Motor neuron (in vitro differentiated cells): ENCODE data around the gene GASK1A. TPM values are rescaled to one million over a fixed set of nuclear protein-coding genes. Genes with fewer than 3 reads are reported as not detected.
"Not testable (repeated sequence)": the region's sequence is repeated elsewhere in the genome, so short reads cannot be mapped to it uniquely, and the experiment has no call there.

Source experiments
- ATAC-seq, 8 experiments: fragments of 200-7000 bp; cut with Tn5 transposase; replicated peaks in 6 of 8; 2 replicates each; pipeline ENCODE4 v1.8.0; 2021; ENCODE audit warnings: mild to moderate bottlenecking in 8 of 8, moderate library complexity in 8 of 8
- H3K27ac ChIP-seq, 2 donors: fragments of 250-450 bp; sonication (Bioruptor Pico); 2 replicates each; pipeline ENCODE4 v1.9.0; 2021; ENCODE audit warnings: antibody characterized with exemption in 2 of 2, mild to moderate bottlenecking in 2 of 2, moderate library complexity in 1 of 2
- H3K4me1 ChIP-seq, 2 donors: fragments of 250-450 bp; sonication (Bioruptor Pico); replicated peaks in 1 of 2; 2 replicates each; pipeline ENCODE4 v1.6.1; 2021; ENCODE audit warnings: antibody characterized with exemption in 2 of 2, mild to moderate bottlenecking in 2 of 2, moderate library complexity in 1 of 2
- H3K4me3 ChIP-seq, 5 donors: fragments of 250-450 bp; sonication (Bioruptor Pico); 2 replicates each; pipeline ENCODE4 v1.9.0; 2021; ENCODE audit warnings: antibody characterized with exemption in 5 of 5, mild to moderate bottlenecking in 5 of 5, moderate library complexity in 4 of 5
- WGBS, 10 experiments: fragments of 450-650 bp; shearing (Covaris generic); methylation state at CpG; one replicate each; pipeline ENCODE4 v1.0.0; 2022; 5-methylcytosine and 5-hydroxymethylcytosine counted together
- in situ Hi-C, 9 experiments: fragments of 400-800 bp; cut with MboI; loops; one replicate each; pipeline ENCODE4 v1.15.0; 2021; ENCODE audit warnings: low sequenced_read_pairs in 9 of 9, low pct_unique_long_range_greater_than_20kb in 2 of 9; ENCODE audit not compliant: unreplicated experiment in 9 of 9
- total RNA-seq, 8 experiments: library from RNA; unstranded; fragments of 300-600 nt; gene quantifications; 2 replicates each; pipeline versions ENCODE4 v1.2.3 to v1.2.4, GENCODE V29; 2022

GASK1A gene
- total RNA-seq, 8 experiments from 2014 or later, result 0.18 to 4.3 (median 0.85) TPM

GRCh38 chr3:42963269-42963668 lies 15.8 kb upstream of the GASK1A start:
- in situ Hi-C loops, result loop anchor here in 6 of 9 experiments (10.0 to 25.0 kb wide), 8 partner anchors 124 to 1249 kb away; no protein-coding TSS in a partner anchor
- H3K4me1 ChIP-seq, result no peaks in the 10 kb centered on the region
- 5 to 100% (median 41%) methylated on average over 1 to 2 of the region's 2 CpGs; no CpG with 5 or more reads in 4 of the 10 experiments for WGBS, 10 experiments
- H3K4me3 ChIP-seq, result no peak overlapping the region
- no peak overlapping the region for H3K27ac ChIP-seq
- ATAC-seq, result peak in 1 of 8 experiments; percentile 92

- Histone ChIP-seq H3K4me3 (no peak overlapping the region), H3K27ac (no peak overlapping the region), H3K4me1 (no peaks in the 10 kb centered on the region)
- WGBS, 10 experiments, result 64 to 100% (median 86%) methylated on average over 1 to 4 of the region's 4 CpGs
- in situ Hi-C loops, result loop anchor here in 6 of 9 experiments (10.0 to 25.0 kb wide), 8 partner anchors 123 to 1248 kb away; no protein-coding TSS in a partner anchor
- ATAC-seq, result no peak
Measured at GRCh38 chr3:42964266-42964665, 14.8 kb upstream of the GASK1A start.

- no peak overlapping the region for H3K27ac ChIP-seq
- in situ Hi-C loops, result loop anchor here in 6 of 9 experiments (25.0 kb wide), 6 partner anchors 117 to 1242 kb away; no protein-coding TSS in a partner anchor
- no peak overlapping the region for H3K4me3 ChIP-seq
- no peak for ATAC-seq
- no peaks in the 10 kb centered on the region for H3K4me1 ChIP-seq
Measured at GRCh38 chr3:42970557-42970956, 8.6 kb upstream of the GASK1A start.

- 40 to 100% (median 89%) methylated on average over 1 to 3 of the region's 3 CpGs for WGBS, 10 experiments
- Histone ChIP-seq H3K27ac (no peak overlapping the region), H3K4me1 (no peaks in the 10 kb centered on the region), H3K4me3 (no peak overlapping the region)
- no peak for ATAC-seq
- in situ Hi-C loops, result loop anchor here in 6 of 9 experiments (25.0 kb wide), 6 partner anchors 116 to 1241 kb away; no protein-coding TSS in a partner anchor
Measured at GRCh38 chr3:42970976-42971772, 7.9 kb upstream of the GASK1A start.

GRCh38 chr3:42974906-42975305 lies 4.2 kb upstream of the GASK1A start:
- WGBS, 10 experiments, result 0 to 56% (median 40%) methylated on average over 1 to 3 of the region's 3 CpGs; no CpG with 5 or more reads in 5 of the 10 experiments
- in situ Hi-C loops, result loop anchor here in 6 of 9 experiments (25.0 kb wide), 6 partner anchors 112 to 1237 kb away; no protein-coding TSS in a partner anchor

GRCh38 chr3:42975456-42975855 lies 3.7 kb upstream of the GASK1A start:
- in situ Hi-C loops, result no loop called here
- Histone ChIP-seq H3K4me1 (peaks cover 0 to 5% of the 10 kb centered on the region in 2 donors), H3K27ac (no peak overlapping the region), H3K4me3 (no peak overlapping the region)
- ATAC-seq, result no peak
- 35 to 88% (median 60%) methylated on average over 1 to 2 of the region's 2 CpGs; no CpG with 5 or more reads in 1 of the 10 experiments for WGBS, 10 experiments

More at GRCh38 chr3:42974906-42975305, 4.2 kb upstream of the GASK1A start:
- H3K27ac ChIP-seq, H3K4me3 ChIP-seq, ATAC-seq, H3K4me1 ChIP-seq: not testable (repeated sequence)

- Histone ChIP-seq H3K4me1 (peaks cover 0 to 5% of the 10 kb centered on the region in 2 donors), H3K4me3 (no peak overlapping the region), H3K27ac (no peak overlapping the region)
- no peak for ATAC-seq
- WGBS, 10 experiments, result 20 to 96% (median 78%) methylated on average over 1 to 5 of the region's 5 CpGs
- in situ Hi-C loops, result no loop called here
Measured at GRCh38 chr3:42975955-42976354, 3.2 kb upstream of the GASK1A start.

- in situ Hi-C loops, result no loop called here
Measured at GRCh38 chr3:42980209-42980608, 1.1 kb downstream of the GASK1A start.

GRCh38 chr3:42980909-42981308 lies 1.8 kb downstream of the GASK1A start:
- in situ Hi-C loops, result no loop called here
- WGBS, 10 experiments, result 28 to 83% (median 60%) methylated on average over 1 to 5 of the region's 6 CpGs; no CpG with 5 or more reads in 3 of the 10 experiments
- Histone ChIP-seq H3K27ac (no peak overlapping the region), H3K4me1 (peaks cover 0 to 5% of the 10 kb centered on the region in 2 donors), H3K4me3 (no peak overlapping the region)
- no peak for ATAC-seq

More at GRCh38 chr3:42980209-42980608, 1.1 kb downstream of the GASK1A start:
- Histone ChIP-seq H3K27ac (no peak overlapping the region), H3K4me1 (peaks cover 0 to 5% of the 10 kb centered on the region in 2 donors), H3K4me3 (peak overlapping the region in 1 of 5 donors; percentile 46)
- WGBS, 10 experiments, result 20 to 60% (median 39%) methylated on average over 1 to 7 of the region's 12 CpGs; no CpG with 5 or more reads in 4 of the 10 experiments
- ATAC-seq, result no peak

GRCh38 chr3:42982645-42983412 lies 3.7 kb downstream of the GASK1A start:
- ATAC-seq, result no peak
- 20 to 90% (median 78%) methylated on average over 1 to 4 of the region's 6 CpGs; no CpG with 5 or more reads in 3 of the 10 experiments for WGBS, 10 experiments
- in situ Hi-C loops, result no loop called here
- Histone ChIP-seq H3K4me1 (peaks cover 0 to 5% of the 10 kb centered on the region in 2 donors), H3K4me3 (no peak overlapping the region), H3K27ac (no peak overlapping the region)

GRCh38 chr3:42983927-42984326 lies 4.8 kb downstream of the GASK1A start:
- in situ Hi-C loops, result no loop called here
- ATAC-seq, result no peak
- 29 to 100% (median 78%) methylated on average over 1 to 2 of the region's 3 CpGs; no CpG with 5 or more reads in 4 of the 10 experiments for WGBS, 10 experiments
- H3K4me3 ChIP-seq, result no peak overlapping the region
- H3K4me1 ChIP-seq, result peaks cover 0 to 5% of the 10 kb centered on the region in 2 donors
- H3K27ac ChIP-seq, result no peak overlapping the region

GRCh38 chr3:42984701-42985100 lies 5.6 kb downstream of the GASK1A start:
- 10 to 83% (median 60%) methylated on average over 1 to 3 of the region's 4 CpGs for WGBS, 10 experiments
- in situ Hi-C loops, result no loop called here
- no peak overlapping the region for H3K4me3 ChIP-seq
- H3K27ac ChIP-seq, result no peak overlapping the region
- ATAC-seq, result no peak
- peaks cover 0 to 4% of the 10 kb centered on the region in 2 donors for H3K4me1 ChIP-seq

- no peak overlapping the region for H3K27ac ChIP-seq
- no peak for ATAC-seq
- no peaks in the 10 kb centered on the region for H3K4me1 ChIP-seq
- in situ Hi-C loops, result no loop called here
- H3K4me3 ChIP-seq, result no peak overlapping the region
- 0 to 100% (median 80%) methylated on average over 1 to 3 of the region's 3 CpGs for WGBS, 10 experiments
Measured at GRCh38 chr3:42988097-42988496, 9.0 kb downstream of the GASK1A start.
